ENCODE data around the gene KLHDC7B. TPM values are rescaled to one million over a fixed set of nuclear protein-coding genes. Genes with fewer than 3 reads are reported as not detected.

KLHDC7B gene
- total and polyA plus RNA-seq, 2 of the 13 experiments (the other 11 are each of a cell fraction or from before 2014, with no cell fraction given) = 0.11 TPM; not detected in 1

- TF ChIP-seq ZNF549 (CRISPR knock-in tag; IDR thresholded peaks at IDR 0.05) (peak; percentile 93), SNRNP70 (IDR thresholded peaks at IDR 0.05; ENCODE audit: low read depth, low read length) (no peak), ZNF879 (CRISPR knock-in tag; IDR thresholded peaks at IDR 0.05) (peak; percentile 98), ZNF12 (CRISPR knock-in tag; IDR thresholded peaks at IDR 0.05) (peak; percentile 96), WIZ (CRISPR knock-in tag; IDR thresholded peaks at IDR 0.05) (peak; percentile 99), SOX5 (CRISPR knock-in tag; IDR thresholded peaks at IDR 0.05; ENCODE audit: borderline replicate concordance) (peak; percentile 65), SP2 (CRISPR knock-in tag; IDR thresholded peaks at IDR 0.05) (peak; percentile 58), ZBTB21 (CRISPR knock-in tag; IDR thresholded peaks at IDR 0.05) (peak; percentile 86; the same call in 1 of the 2 replicates), PRMT3 (CRISPR knock-in tag; IDR thresholded peaks at IDR 0.05; ENCODE audit: borderline replicate concordance, low read depth) (peak; percentile 94), FOXK1 (CRISPR knock-in tag; IDR thresholded peaks at IDR 0.05; ENCODE audit: borderline replicate concordance, low read depth) (peak; percentile 97; the same call in 1 of the 2 replicates), GPBP1L1 (CRISPR knock-in tag; IDR thresholded peaks at IDR 0.05) (no peak), ZNF431 (CRISPR knock-in tag; IDR thresholded peaks at IDR 0.05; ENCODE audit: borderline replicate concordance, low read depth) (peak; percentile 97), SMARCC2 (IDR thresholded peaks at IDR 0.05) (no peak), ATF2 (CRISPR knock-in tag; IDR thresholded peaks at IDR 0.05) (peak; percentile 93), GATAD2A (CRISPR knock-in tag; IDR thresholded peaks at IDR 0.05) (peak; percentile 64), ZBTB43 (CRISPR knock-in tag; conservative IDR thresholded peaks at IDR 0.05) (peak; percentile 98), ZNF318 (CRISPR knock-in tag; IDR thresholded peaks at IDR 0.05) (peak; percentile 96; the same call in 1 of the 2 replicates), SSRP1 (CRISPR knock-in tag; IDR thresholded peaks at IDR 0.05) (0 out of 2 replicates have a peak, but pooled peaks have one; percentile 38), ZNF17 (CRISPR knock-in tag; IDR thresholded peaks at IDR 0.05) (peak; percentile 95)
Observed at GRCh38 chr22:50599816-50600455, 54.2 kb downstream of the KLHDC7B start (continued).
